PC-3 (cell line): ENCODE measurements around the gene TMEM209. TPM values are rescaled to one million over a fixed set of nuclear protein-coding genes. Genes with fewer than 3 reads are reported as not detected.

Experiments used
- ATAC-seq: fragments of 200-7000 bp; cut with Tn5 transposase; 2 replicates; pipeline ENCODE4 v1.9.1; 2020; ENCODE audit warnings: mild to moderate bottlenecking, moderate library complexity
- BruUV-seq: library from RNA; stranded (reverse); fragments of 400-500 nt; replicated peaks from 2 replicates; lab custom pipeline; 2021; lab: Mats Ljungman, UMichigan
- CTCF ChIA-PET: fragments of 300-600 bp; sonication (Branson Sonifier 250); formaldehyde crosslinking; loops from one replicate; lab custom pipeline; 2022; ENCODE audit warnings: antibody characterized with exemption; lab: Charles Lee
- POLR2A ChIA-PET: fragments of 300-600 bp; sonication (Branson Sonifier 250); formaldehyde crosslinking; loops from one replicate; lab custom pipeline; 2022; ENCODE audit warnings: antibody characterized with exemption; ENCODE audit not compliant: unreplicated experiment; lab: Charles Lee
- DNase-seq: peaks from one replicate; pipeline ENCODE4 v3.0.0-alpha.2; 2015
- H2AFZ ChIP-seq: fragments of 300-600 bp; sonication (generic); 2 replicates; pipeline ENCODE4 v1.6.0; 2016; ENCODE audit warnings: antibody characterized with exemption, low read length
- H3F3A ChIP-seq: fragments of 300-600 bp; sonication (generic); one replicate; pipeline ENCODE4 v1.6.0; 2017; ENCODE audit warnings: antibody characterized with exemption, low read length, control low read depth, mild to moderate bottlenecking; ENCODE audit not compliant: unreplicated experiment
- H3K27ac ChIP-seq: fragments of 300-600 bp; sonication (generic); 2 replicates; pipeline ENCODE4 v1.5.1; 2016; ENCODE audit warnings: mild to moderate bottlenecking, low read length
- H3K27me3 ChIP-seq: fragments of 300-600 bp; sonication (generic); 2 replicates; pipeline ENCODE4 v1.6.1; 2016; ENCODE audit warnings: low read length, mixed read lengths
- H3K36me3 ChIP-seq: fragments of 300-600 bp; sonication (generic); 2 replicates; pipeline ENCODE4 v1.6.1; 2016; ENCODE audit warnings: low read depth, mixed run types, low read length, mixed read lengths
- H3K4me1 ChIP-seq: fragments of 300-600 bp; sonication (generic); 2 replicates; pipeline ENCODE4 v1.5.1; 2016; ENCODE audit warnings: low read length; ENCODE audit not compliant: insufficient read depth
- H3K4me2 ChIP-seq: fragments of 300-600 bp; sonication (generic); 2 replicates; pipeline ENCODE4 v1.6.0; 2016; ENCODE audit warnings: low read length
- H3K4me3 ChIP-seq: fragments of 300-600 bp; sonication (generic); 2 replicates; pipeline ENCODE4 v1.5.1; 2016; ENCODE audit warnings: mild to moderate bottlenecking, low read length, mixed read lengths
- H3K79me2 ChIP-seq: fragments of 300-600 bp; sonication (generic); 2 replicates; pipeline ENCODE4 v1.6.1; 2017; ENCODE audit warnings: low read length, mixed read lengths
- H3K9ac ChIP-seq: fragments of 300-600 bp; sonication (generic); 2 replicates; pipeline ENCODE4 v1.6.0; 2016; ENCODE audit warnings: mild to moderate bottlenecking, low read length
- H3K9me2 ChIP-seq: fragments of 300-600 bp; sonication (generic); replicated peaks from 2 replicates; pipeline ENCODE4 v1.6.1; 2016; ENCODE audit warnings: mixed run types, low read length, mixed read lengths
- H3K9me3 ChIP-seq: fragments of 300-600 bp; sonication (generic); 2 replicates; pipeline ENCODE4 v1.6.1; 2016; ENCODE audit warnings: low read length, mixed read lengths
- H4K20me1 ChIP-seq: fragments of 300-600 bp; sonication (generic); 2 replicates; pipeline ENCODE4 v1.6.1; 2016; ENCODE audit warnings: low read length, mixed read lengths
- CTCF ChIP-seq: fragments of 300-600 bp; sonication (generic); conservative IDR thresholded peaks from 2 replicates; pipeline ENCODE4 v1.5.1; 2017; ENCODE audit warnings: antibody characterized with exemption, low read depth, mild to moderate bottlenecking, low read length
- EZH2 ChIP-seq: fragments of 300-600 bp; sonication (generic); IDR thresholded peaks from one replicate; pipeline ENCODE4 v1.6.1; 2017; ENCODE audit warnings: antibody characterized with exemption, mild to moderate bottlenecking, low read length; ENCODE audit not compliant: unreplicated experiment
- EZH2phosphoT487 ChIP-seq: fragments of 300-600 bp; sonication (generic); IDR thresholded peaks from 2 replicates; pipeline ENCODE4 v1.6.1; 2018; ENCODE audit warnings: mild to moderate bottlenecking, antibody characterized with exemption, low read length, borderline replicate concordance
- intact Hi-C: fragments of 100-400 bp; cut with micrococcal nuclease; formaldehyde crosslinking; loops from 2 replicates; pipeline ENCODE4 v1.9.0; 2023
- total RNA-seq: library from RNA; depleted of rRNA; stranded (reverse); fragments of >200 nt; gene quantifications from 2 replicates; pipeline ENCODE4 v1.2.3, GENCODE V29; 2014

The TMEM209 gene
- total RNA-seq, 1 experiment from 2014 or later = 23.2 TPM

- H3K4me2 ChIP-seq = no peak overlapping the region
- H2AFZ ChIP-seq = no peak overlapping the region
- intact Hi-C loops = no loop called here
- H3K79me2 ChIP-seq = no peaks in the 10 kb centered on the region
- no peak overlapping the region for H3K4me3 ChIP-seq
- no peak overlapping the region for H3K9ac ChIP-seq
- BruUV-seq = no TSS peak
- ChIA-PET POLR2A (no interaction called here), CTCF (no interaction called here)
- no peak overlapping the region for H3K27ac ChIP-seq
- no peaks in the 10 kb centered on the region for H3K9me2 ChIP-seq
- H3K27me3 ChIP-seq = no peaks in the 10 kb centered on the region
- H4K20me1 ChIP-seq = no peaks in the 10 kb centered on the region
- ATAC-seq (no peak), DNase-seq (no peak)
- no peaks in the 10 kb centered on the region for H3K9me3 ChIP-seq
- no peaks in the 10 kb centered on the region for H3K4me1 ChIP-seq
- TF ChIP-seq EZH2 (no peak), CTCF (no peak), EZH2phosphoT487 (no peak)
- H3F3A ChIP-seq = no peaks in the 10 kb centered on the region
- H3K36me3 ChIP-seq = peaks cover 44% of the 10 kb centered on the region
Observed at GRCh38 chr7:130195396-130195795, 9.8 kb downstream of the TMEM209 start.

- POLR2A ChIA-PET = no interaction called here
- Histone ChIP-seq H3K36me3 (peaks cover 33% of the 10 kb centered on the region), H2AFZ (no peak overlapping the region), H3K4me3 (no peak overlapping the region), H3K9me3 (no peaks in the 10 kb centered on the region), H3K27me3 (no peaks in the 10 kb centered on the region), H4K20me1 (no peaks in the 10 kb centered on the region), H3K9ac (no peak overlapping the region), H3F3A (no peaks in the 10 kb centered on the region), H3K79me2 (no peaks in the 10 kb centered on the region), H3K4me1 (no peaks in the 10 kb centered on the region), H3K4me2 (no peak overlapping the region), H3K9me2 (no peaks in the 10 kb centered on the region), H3K27ac (no peak overlapping the region)
- DNase-seq (no peak), ATAC-seq (no peak)
- CTCF ChIA-PET = no interaction called here
- TF ChIP-seq CTCF (no peak), EZH2 (no peak), EZH2phosphoT487 (no peak)
- no TSS peak for BruUV-seq
- intact Hi-C loops = no loop called here
Observed at GRCh38 chr7:130191791-130192190, 13.4 kb downstream of the TMEM209 start.

- Histone ChIP-seq H3K4me1 (no peaks in the 10 kb centered on the region), H3K4me2 (no peak overlapping the region), H3K36me3 (peaks cover 32% of the 10 kb centered on the region), H3K79me2 (no peaks in the 10 kb centered on the region), H3F3A (no peaks in the 10 kb centered on the region), H3K9me3 (no peaks in the 10 kb centered on the region), H4K20me1 (no peaks in the 10 kb centered on the region), H3K4me3 (no peak overlapping the region), H3K27me3 (no peaks in the 10 kb centered on the region), H3K9ac (no peak overlapping the region), H3K27ac (no peak overlapping the region), H2AFZ (no peak overlapping the region), H3K9me2 (no peaks in the 10 kb centered on the region)
- DNase-seq (no peak), ATAC-seq (no peak)
- POLR2A ChIA-PET = no interaction called here
- intact Hi-C loops = no loop called here
- TF ChIP-seq CTCF = no peak
- TF ChIP-seq EZH2 = no peak
- no peak for TF ChIP-seq EZH2phosphoT487
- BruUV-seq = no TSS peak
- CTCF ChIA-PET = no interaction called here
Observed at GRCh38 chr7:130189343-130189742, 15.9 kb downstream of the TMEM209 start.
